Stimulated activated CD4-positive, alpha-beta T cell treated with anti-CD3 and anti-CD28 coated beads, TNF-alpha, amount 100 ng/mL, for 24 hours (primary cell): ENCODE data around the gene PCDHGC5.

Experiments
- DNase-seq, 3 experiments: peaks; one replicate each; pipeline ENCODE4 v3.0.0-alpha.2; 2020; ENCODE audit warnings: low read depth in 3 of 3

The PCDHGC5 gene

DNA sequence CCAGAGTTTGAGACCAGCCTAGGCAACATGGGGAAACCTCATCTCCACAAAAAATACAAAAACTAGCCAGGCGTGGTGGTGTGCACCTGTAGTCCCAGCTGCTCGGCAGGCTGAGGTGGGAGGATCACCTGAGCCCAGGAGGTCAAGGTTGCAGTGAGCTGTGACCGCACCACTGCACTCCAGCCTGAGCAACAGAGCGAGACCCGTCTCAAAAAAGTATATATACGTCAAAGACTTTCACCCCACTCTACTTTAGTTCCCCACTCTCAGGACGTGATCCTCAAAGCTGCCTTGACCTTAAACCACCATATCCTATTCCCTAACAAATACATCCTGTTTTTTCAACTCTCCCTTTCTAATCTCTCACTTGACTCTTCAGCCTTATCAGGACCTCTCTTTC lies 41.0 kb downstream of the PCDHGC5 start:
- no peak for DNase-seq

- no peak for DNase-seq
These were observed 43.8 kb downstream of the PCDHGC5 start for GRCh38 chr5:141532726-141533125.

GRCh38 chr5:141533897-141534296 lies 45.0 kb downstream of the PCDHGC5 start:
- DNase-seq, result no peak

- no peak for DNase-seq
These were observed 45.8 kb downstream of the PCDHGC5 start for GRCh38 chr5:141534492-141535213.
